H7 (cell line): Measurements from ENCODE around the gene ABCC2. TPM values are rescaled to one million over a fixed set of nuclear protein-coding genes. Genes with fewer than 3 reads are reported as not detected.
"Not testable (repeated sequence)": the region's sequence is repeated elsewhere in the genome, so short reads cannot be mapped to it uniquely, and the experiment has no call there.

Source experiments
- DNase-seq: peaks from one replicate; pipeline ENCODE4 v3.0.0; 2012
- H3K27me3 ChIP-seq: 2 replicates; pipeline ENCODE4 v1.6.0; 2011; ENCODE audit warnings: mild to moderate bottlenecking, low read length; ENCODE audit not compliant: control insufficient read depth, insufficient read depth
- H3K36me3 ChIP-seq: replicated peaks from 2 replicates; pipeline ENCODE4 v1.5.1; 2011; ENCODE audit warnings: low read length; ENCODE audit not compliant: control insufficient read depth, insufficient read depth
- H3K4me3 ChIP-seq: 2 replicates; pipeline ENCODE4 v1.5.1; 2011; ENCODE audit warnings: low read depth, mild to moderate bottlenecking, control low read depth, low read length, moderate library complexity; ENCODE audit not compliant: insufficient read depth
- total RNA-seq: library from RNA; depleted of rRNA; stranded (reverse); fragments of >200 nt; shearing (Covaris generic); gene quantifications from 2 replicates; pipeline ENCODE4 v1.2.3, GENCODE V29; 2014

Gene ABCC2
- total RNA-seq, 1 experiment from 2014 or later = 0.14 TPM

DNA sequence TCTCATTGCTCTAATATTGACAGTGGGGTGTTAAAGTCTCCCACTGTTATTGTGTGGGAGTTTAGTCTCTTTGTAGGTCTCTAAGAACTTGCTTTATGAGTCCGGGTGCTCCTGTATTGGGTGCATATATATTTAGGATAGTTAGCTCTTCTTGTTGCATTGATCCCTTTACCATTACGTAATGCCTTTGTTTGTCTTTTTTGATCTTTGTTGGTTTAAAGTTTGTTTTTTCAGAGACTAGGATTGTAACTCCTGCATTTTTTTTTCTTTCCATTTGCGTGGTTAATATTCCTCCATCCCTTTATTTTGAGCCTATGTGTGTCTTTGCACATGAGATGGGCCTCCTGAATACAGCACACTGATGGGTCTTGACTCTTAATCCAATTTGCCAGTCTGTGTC is 84.8 kb downstream of the ABCC2 start:
- not testable (repeated sequence) for DNase-seq, H3K27me3 ChIP-seq, H3K4me3 ChIP-seq, H3K36me3 ChIP-seq

DNA sequence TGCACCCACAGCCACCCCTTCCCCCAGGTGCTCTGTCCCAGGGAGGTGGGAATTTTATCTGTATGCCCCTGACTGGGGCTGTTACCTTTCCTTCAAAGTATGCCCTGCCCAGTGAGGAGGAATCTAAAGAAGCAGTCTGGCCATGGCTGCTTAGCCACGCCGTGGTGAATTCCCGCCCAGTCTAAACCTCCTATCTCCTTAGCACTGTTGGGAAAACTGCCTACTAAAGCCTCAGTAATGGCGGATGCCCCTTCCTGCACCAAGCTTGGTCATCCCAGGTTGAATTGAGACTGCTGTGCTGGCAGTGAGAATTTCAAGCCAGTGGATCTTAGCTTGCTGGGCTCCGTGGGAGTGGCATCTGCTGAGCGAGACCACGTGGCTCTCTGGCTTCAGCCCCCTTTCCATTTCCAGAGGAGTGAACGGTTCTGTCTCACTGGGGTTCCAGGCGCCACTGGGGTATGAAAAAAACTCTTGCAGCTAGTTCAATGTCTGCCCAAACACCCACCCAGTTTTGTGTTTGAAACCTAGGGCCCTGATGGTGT is 87.2 kb downstream of the ABCC2 start:
- DNase-seq = no peak

DNA sequence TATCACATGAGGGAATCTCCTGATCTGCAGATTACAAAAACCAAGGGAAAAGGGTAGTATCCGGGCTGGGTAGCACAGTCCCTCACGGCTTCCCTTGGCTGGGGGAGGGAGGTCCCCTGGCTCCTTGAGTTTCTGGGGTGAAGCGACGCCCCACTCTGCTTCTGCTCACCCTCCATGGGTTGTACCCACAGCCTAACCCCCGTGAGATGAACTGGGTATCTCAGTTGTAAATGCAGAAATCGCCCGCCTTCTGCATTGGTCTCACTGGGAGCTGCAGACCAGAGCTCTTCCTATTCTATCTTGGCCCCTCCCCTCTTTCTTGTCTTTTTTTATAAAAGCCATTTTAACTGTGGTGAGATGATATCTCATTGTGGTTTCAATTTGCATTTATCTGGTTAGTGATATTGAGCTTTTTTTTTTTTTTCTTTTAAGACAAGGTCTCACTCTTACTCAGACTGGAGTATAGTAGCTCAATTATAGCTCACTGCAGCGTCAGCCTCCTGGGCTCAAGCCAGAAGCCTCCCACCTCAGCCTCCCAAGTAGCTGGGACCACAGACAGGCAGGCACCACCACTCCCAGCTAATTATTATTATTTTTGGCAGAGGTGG is 87.8 kb downstream of the ABCC2 start:
- Histone ChIP-seq H3K4me3 (no peak overlapping the region), H3K36me3 (no peaks in the 10 kb centered on the region), H3K27me3 (no peaks in the 10 kb centered on the region)
- no peak for DNase-seq

More for the DNA sequence above, 87.2 kb downstream of the ABCC2 start:
- Histone ChIP-seq H3K27me3 (no peaks in the 10 kb centered on the region), H3K4me3 (no peak overlapping the region), H3K36me3 (no peaks in the 10 kb centered on the region)

- no peaks in the 10 kb centered on the region for H3K27me3 ChIP-seq
- H3K36me3 ChIP-seq = peaks cover 13% of the 10 kb centered on the region
- DNase-seq = peak; percentile 4
- no peak overlapping the region for H3K4me3 ChIP-seq
Observed at GRCh38 chr10:99872367-99873162, 90.1 kb downstream of the ABCC2 start.

DNA sequence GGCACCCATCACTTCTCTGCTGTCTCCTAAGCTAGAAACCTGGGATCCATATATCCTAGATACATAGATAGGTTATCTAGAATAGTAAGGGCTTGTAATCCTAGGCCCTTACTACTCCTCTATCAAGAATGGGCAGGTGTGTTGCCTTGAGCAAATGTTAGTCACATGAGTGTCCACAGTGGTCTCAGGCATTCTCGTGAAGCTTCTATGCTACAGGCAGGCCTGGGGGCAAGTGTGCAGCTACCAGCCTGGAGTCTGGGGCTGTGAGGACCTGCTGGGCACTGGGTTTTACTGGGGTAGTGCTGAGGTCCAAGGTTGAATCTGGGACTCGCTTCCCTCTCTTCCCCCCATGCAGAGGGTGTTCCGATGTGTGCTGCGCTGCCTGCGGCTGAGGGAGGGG is 91.4 kb downstream of the ABCC2 start:
- Histone ChIP-seq H3K36me3 (peaks cover 23% of the 10 kb centered on the region), H3K4me3 (no peak overlapping the region), H3K27me3 (no peaks in the 10 kb centered on the region)
- no peak for DNase-seq

GRCh38 chr10:99874341-99875085 is 92.1 kb downstream of the ABCC2 start:
- no peaks in the 10 kb centered on the region for H3K27me3 ChIP-seq
- H3K36me3 ChIP-seq = peaks cover 28% of the 10 kb centered on the region
- no peak overlapping the region for H3K4me3 ChIP-seq
- DNase-seq = no peak

- Histone ChIP-seq H3K36me3 (peaks cover 36% of the 10 kb centered on the region), H3K27me3 (no peaks in the 10 kb centered on the region), H3K4me3 (no peak overlapping the region)
- no peak for DNase-seq
Observed at GRCh38 chr10:99875473-99875872, 93.0 kb downstream of the ABCC2 start.

GRCh38 chr10:99880080-99880835 is 97.8 kb downstream of the ABCC2 start:
- Histone ChIP-seq H3K36me3 (peaks cover 65% of the 10 kb centered on the region), H3K4me3 (no peak overlapping the region), H3K27me3 (no peaks in the 10 kb centered on the region)
- peak; percentile 10 for DNase-seq

GRCh38 chr10:99881371-99881770 is 98.9 kb downstream of the ABCC2 start:
- Histone ChIP-seq H3K27me3 (no peaks in the 10 kb centered on the region), H3K36me3 (peaks cover 70% of the 10 kb centered on the region), H3K4me3 (no peak overlapping the region)
- peak; percentile 2 for DNase-seq

- H3K36me3 ChIP-seq = peaks cover 60% of the 10 kb centered on the region
- H3K27me3 ChIP-seq = no peaks in the 10 kb centered on the region
- H3K4me3 ChIP-seq = no peak overlapping the region
- DNase-seq = no peak
Observed at GRCh38 chr10:99883523-99883922, 101.1 kb downstream of the ABCC2 start.

- DNase-seq = no peak
- peaks cover 44% of the 10 kb centered on the region for H3K36me3 ChIP-seq
- H3K4me3 ChIP-seq = no peak overlapping the region
- H3K27me3 ChIP-seq = no peaks in the 10 kb centered on the region
Observed at GRCh38 chr10:99888622-99889021, 106.2 kb downstream of the ABCC2 start.

- Histone ChIP-seq H3K27me3 (no peaks in the 10 kb centered on the region), H3K36me3 (peaks cover 53% of the 10 kb centered on the region), H3K4me3 (no peak overlapping the region)
- no peak for DNase-seq
Observed at GRCh38 chr10:99894613-99895012, 112.2 kb downstream of the ABCC2 start.

DNA sequence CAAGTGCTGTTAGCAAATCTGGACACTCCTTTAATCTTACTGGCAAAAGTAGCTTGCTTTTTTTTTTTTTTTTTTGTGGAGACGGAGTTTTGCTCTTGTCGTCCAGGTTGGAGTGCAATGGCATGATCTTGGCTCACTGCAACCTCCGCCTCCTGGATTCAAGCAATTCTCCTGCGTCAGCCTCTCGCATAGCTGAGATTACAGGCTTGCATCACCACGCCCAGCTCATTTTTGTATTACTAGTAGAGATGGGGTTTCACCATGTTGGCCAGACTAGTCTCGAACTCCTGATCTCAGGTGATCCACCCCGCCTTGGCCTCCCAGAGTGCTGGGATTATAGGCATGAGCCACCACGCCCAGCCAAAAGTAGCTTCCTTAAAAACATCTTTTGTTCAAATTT is 112.6 kb downstream of the ABCC2 start:
- H3K36me3 ChIP-seq = peaks cover 51% of the 10 kb centered on the region
- not testable (repeated sequence) for H3K27me3 ChIP-seq, DNase-seq, H3K4me3 ChIP-seq

DNA sequence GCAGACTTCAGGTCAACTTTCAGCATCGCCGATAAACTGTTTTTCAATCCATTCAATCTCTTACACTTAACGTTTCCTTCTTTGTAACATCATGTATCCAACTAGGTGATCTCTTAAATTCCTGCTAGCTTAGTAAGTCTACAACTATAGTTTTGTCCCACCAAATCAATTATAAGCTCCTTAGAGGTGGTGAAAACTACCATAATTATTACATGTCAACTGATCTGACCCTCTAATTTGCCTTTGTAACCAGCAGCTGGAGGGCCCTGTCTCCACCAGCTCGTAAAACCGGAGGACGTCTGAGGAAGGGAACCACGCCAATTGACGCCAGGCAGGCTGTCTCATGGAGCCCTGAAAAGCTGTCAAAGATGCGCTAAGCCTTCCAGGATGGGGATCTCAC is 113.4 kb downstream of the ABCC2 start:
- DNase-seq = no peak
- Histone ChIP-seq H3K36me3 (peaks cover 50% of the 10 kb centered on the region), H3K27me3 (no peaks in the 10 kb centered on the region), H3K4me3 (no peak overlapping the region)
